H1 (cell line): ENCODE measurements around the gene LRBA. TPM values are rescaled to one million over a fixed set of nuclear protein-coding genes. Genes with fewer than 3 reads are reported as not detected.

Experiments
- CTCF ChIA-PET: fragments of 300-600 bp; sonication (Branson Sonifier 250); formaldehyde crosslinking; loops from one replicate; lab custom pipeline; 2021; ENCODE audit not compliant: partially characterized antibody; lab: Charles Lee
- POLR2A ChIA-PET: fragments of 300-600 bp; sonication (Branson Sonifier 250); formaldehyde crosslinking; loops from one replicate; lab custom pipeline; 2021; ENCODE audit warnings: inconsistent platforms; ENCODE audit not compliant: partially characterized antibody; lab: Charles Lee
- DNase-seq, 2 experiments: peaks; one replicate each; pipeline versions ENCODE4 v3.0.0 to v3.0.0-alpha.2; 2010 to 2022; ENCODE audit warnings: low spot score in 2 of 2, low read depth in 1 of 2, mixed read lengths in 1 of 2
- FAIRE-seq: peaks from 2 replicates; lab custom pipeline; 2011; peaks lifted over from hg19 to GRCh38; lab: Jason Lieb, UNC
- H2AFZ ChIP-seq: 2 replicates; pipeline ENCODE4 v1.8.1; 2012; ENCODE audit warnings: low read length, inconsistent platforms
- H2AK5ac ChIP-seq: 2 replicates; pipeline ENCODE4 v1.6.1; 2013; ENCODE audit warnings: low read depth, low read length
- H2BK120ac ChIP-seq: replicated peaks from 2 replicates; pipeline ENCODE3; 2013; ENCODE audit warnings: low read depth, low read length, inconsistent platforms
- H2BK12ac ChIP-seq: 2 replicates; pipeline ENCODE4 v1.6.1; 2013; ENCODE audit warnings: low read depth, low read length
- H2BK15ac ChIP-seq: 2 replicates; pipeline ENCODE4 v1.6.1; 2013; ENCODE audit warnings: low read length
- H2BK20ac ChIP-seq: 2 replicates; pipeline ENCODE4 v1.6.1; 2013; ENCODE audit warnings: low read length
- H2BK5ac ChIP-seq: 2 replicates; pipeline ENCODE4 v1.6.1; 2013; ENCODE audit warnings: low read depth, low read length
- H3K14ac ChIP-seq: 2 replicates; pipeline ENCODE4 v1.6.1; 2013; ENCODE audit warnings: inconsistent platforms; ENCODE audit not compliant: insufficient read length
- H3K18ac ChIP-seq: 2 replicates; pipeline ENCODE4 v1.6.1; 2013; ENCODE audit warnings: low read length; ENCODE audit errors: extremely low read depth
- H3K23ac ChIP-seq: 2 replicates; pipeline ENCODE4 v1.6.1; 2013; ENCODE audit warnings: inconsistent platforms; ENCODE audit not compliant: insufficient read length
- H3K23me2 ChIP-seq: 2 replicates; pipeline ENCODE4 v1.6.1; 2013; ENCODE audit warnings: low read depth, low read length
- H3K27ac ChIP-seq: 2 replicates; pipeline ENCODE4 v1.6.1; 2011; ENCODE audit warnings: low read depth, low read length, inconsistent platforms
- H3K27me3 ChIP-seq, 4 experiments: replicated peaks in 1 of 4; 1 replicate in 1 of 4; 2 replicates in 3 of 4; pipeline versions ENCODE4 v1.6.1 to v1.8.1; 2011 to 2013; ENCODE audit warnings: low read length in 3 of 4, mild to moderate bottlenecking in 3 of 4, inconsistent platforms in 2 of 4, mixed read lengths in 2 of 4, moderate library complexity in 1 of 4; ENCODE audit not compliant: control insufficient read depth in 3 of 4, insufficient read depth in 3 of 4; ENCODE audit errors: extremely low read depth in 1 of 4
- H3K36me3 ChIP-seq, 4 experiments: 2 replicates each; pipeline versions ENCODE4 v1.6.1 to v1.8.1; 2011 to 2013; ENCODE audit warnings: mild to moderate bottlenecking in 4 of 4, low read length in 3 of 4, moderate library complexity in 2 of 4, control low read depth in 1 of 4, inconsistent platforms in 1 of 4; ENCODE audit not compliant: insufficient read depth in 4 of 4, control insufficient read depth in 2 of 4
- H3K4ac ChIP-seq: replicated peaks from 2 replicates; pipeline ENCODE3; 2013; ENCODE audit warnings: low read length, low read depth, mixed read lengths, inconsistent platforms; ENCODE audit not compliant: insufficient read length
- H3K4me1 ChIP-seq, 4 experiments: replicated peaks in 1 of 4; 1 replicate in 1 of 4; 2 replicates in 3 of 4; pipeline versions ENCODE4 v1.6.1 to v1.8.1; 2011 to 2013; ENCODE audit warnings: low read length in 3 of 4, inconsistent platforms in 2 of 4, mixed read lengths in 1 of 4; ENCODE audit not compliant: insufficient read depth in 4 of 4, control insufficient read depth in 3 of 4
- H3K4me2 ChIP-seq, 2 experiments: 2 replicates each; pipeline versions ENCODE4 v1.6.1 to v1.8.1; 2011 to 2013; ENCODE audit warnings: low read depth in 2 of 2, low read length in 2 of 2, control low read depth in 1 of 2, inconsistent platforms in 1 of 2, mild to moderate bottlenecking in 1 of 2; ENCODE audit not compliant: insufficient read depth in 1 of 2
- H3K4me3 ChIP-seq, 4 experiments: fragments of 200-600, 300-600 bp in 1 of 4; sonication (generic), shearing (Covaris generic), sonication (Bioruptor Twin) in 1 of 4; 2 replicates each; pipeline versions ENCODE4 v1.5.1 to v1.8.1; 2011 to 2016; ENCODE audit warnings: low read length in 4 of 4, low read depth in 3 of 4, control low read depth in 2 of 4, inconsistent platforms in 2 of 4, mild to moderate bottlenecking in 2 of 4, mixed read lengths in 1 of 4, moderate library complexity in 1 of 4; ENCODE audit not compliant: insufficient read depth in 2 of 4; ENCODE audit errors: extremely low read depth in 1 of 4
- H3K56ac ChIP-seq: replicated peaks from 2 replicates; pipeline ENCODE3; 2013; ENCODE audit warnings: low read depth, mild to moderate bottlenecking, mixed read lengths, low read length, inconsistent platforms; ENCODE audit not compliant: insufficient read length
- H3K79me1 ChIP-seq: 2 replicates; pipeline ENCODE4 v1.6.1; 2013; ENCODE audit warnings: low read depth, low read length, control low read depth
- H3K79me2 ChIP-seq, 2 experiments: 2 replicates each; pipeline versions ENCODE4 v1.6.1 to v1.8.1; 2012 to 2013; ENCODE audit warnings: low read length in 2 of 2, mild to moderate bottlenecking in 2 of 2, inconsistent platforms in 1 of 2; ENCODE audit not compliant: insufficient read depth in 2 of 2, control insufficient read depth in 1 of 2
- H3K9ac ChIP-seq, 4 experiments: replicated peaks in 1 of 4; 1 replicate in 1 of 4; 2 replicates in 3 of 4; pipeline versions ENCODE4 v1.6.1 to v1.8.1; 2011 to 2013; ENCODE audit warnings: low read depth in 3 of 4, low read length in 3 of 4, control low read depth in 2 of 4, mild to moderate bottlenecking in 2 of 4, moderate library complexity in 2 of 4, inconsistent platforms in 1 of 4; ENCODE audit errors: extremely low read depth in 1 of 4
- H3K9me3 ChIP-seq, 2 experiments: 2 replicates each; pipeline versions ENCODE4 v1.6.1 to v1.8.1; 2012 to 2013; ENCODE audit warnings: mild to moderate bottlenecking in 2 of 2, moderate library complexity in 2 of 2, control low read depth in 1 of 2, inconsistent platforms in 1 of 2, low read depth in 1 of 2, low read length in 1 of 2, mixed read lengths in 1 of 2; ENCODE audit not compliant: insufficient read depth in 2 of 2
- H4K20me1 ChIP-seq, 2 experiments: replicated peaks in 1 of 2; 2 replicates each; pipeline versions ENCODE3 to v1.8.1; 2011 to 2013; ENCODE audit warnings: inconsistent platforms in 2 of 2, low read length in 2 of 2, mild to moderate bottlenecking in 1 of 2; ENCODE audit not compliant: insufficient read depth in 2 of 2, control insufficient read depth in 1 of 2
- H4K5ac ChIP-seq: 2 replicates; pipeline ENCODE4 v1.6.1; 2013; ENCODE audit warnings: low read length, low read depth, mixed read lengths, inconsistent platforms; ENCODE audit not compliant: insufficient read length
- H4K8ac ChIP-seq: 2 replicates; pipeline ENCODE4 v1.8.0; 2013; ENCODE audit warnings: mild to moderate bottlenecking, moderate library complexity, low read length, inconsistent platforms; ENCODE audit not compliant: insufficient read depth; ENCODE audit errors: extremely low read depth
- H4K91ac ChIP-seq: replicated peaks from 2 replicates; pipeline ENCODE3; 2013; ENCODE audit warnings: low read length, mixed read lengths, inconsistent platforms; ENCODE audit not compliant: insufficient read length
- CBX8 ChIP-seq: fragments of 300-800, 300-1000 bp; sonication (generic); IDR thresholded peaks from 2 replicates; pipeline ENCODE4 v1.7.1; 2016; ENCODE audit warnings: low read depth, low read length, borderline replicate concordance
- CHD2 ChIP-seq: IDR thresholded peaks from 2 replicates; pipeline ENCODE4 v1.6.1; 2012; ENCODE audit warnings: low read length, improper control_type of control experiment
- FOSL1 ChIP-seq: IDR thresholded peaks from 2 replicates; pipeline ENCODE4 v1.6.1; 2011; ENCODE audit warnings: mild to moderate bottlenecking, low read depth, low read length, moderate library complexity; ENCODE audit not compliant: insufficient read depth
- GABPA ChIP-seq: IDR thresholded peaks from 2 replicates; pipeline ENCODE4 v1.6.1; 2011; ENCODE audit warnings: mild to moderate bottlenecking, low read length, moderate library complexity, borderline replicate concordance; ENCODE audit not compliant: insufficient read depth
- JUN ChIP-seq: IDR thresholded peaks from 2 replicates; pipeline ENCODE4 v1.6.1; 2011; ENCODE audit warnings: low read depth, mild to moderate bottlenecking, improper control_type of control experiment, low read length
- KDM5A ChIP-seq: fragments of 200-600 bp; IDR thresholded peaks from 2 replicates; pipeline ENCODE4 v1.7.1; 2012; ENCODE audit warnings: mild to moderate bottlenecking, low read length, inconsistent platforms, mixed read lengths
- POLR2A ChIP-seq, 2 experiments: IDR thresholded peaks; 1 replicate in 1 of 2; 2 replicates in 1 of 2; pipeline ENCODE4 v1.6.1; 2011; ENCODE audit warnings: low read depth in 2 of 2, low read length in 2 of 2, mild to moderate bottlenecking in 2 of 2; ENCODE audit errors: control extremely low read depth in 1 of 2
- POU5F1 ChIP-seq: IDR thresholded peaks from 2 replicates; pipeline ENCODE4 v1.6.1; 2011; ENCODE audit warnings: low read depth, mild to moderate bottlenecking, low read length, moderate library complexity
- SIN3A ChIP-seq, 2 experiments: IDR thresholded peaks in 1 of 2; conservative IDR thresholded peaks in 1 of 2; 2 replicates each; pipeline ENCODE4 v1.6.1; 2011 to 2012; ENCODE audit warnings: low read length in 2 of 2, improper control_type of control experiment in 1 of 2, low read depth in 1 of 2, mild to moderate bottlenecking in 1 of 2
- SIRT6 ChIP-seq: IDR thresholded peaks from one replicate; pipeline ENCODE4 v1.7.1; 2012; ENCODE audit warnings: low read length, inconsistent platforms
- WGBS, 2 experiments: shearing (Covaris generic) in 1 of 2; methylation state at CpG; one replicate each; pipeline versions ENCODE4 v1.1.6 to v1.1.7; 2013 to 2015; ENCODE audit warnings: low lambda C conversion rate in 2 of 2, mixed read lengths in 2 of 2, inconsistent platforms in 1 of 2, low coverage in 1 of 2, missing lambda C conversion rate in 1 of 2; ENCODE audit not compliant: insufficient replicate concordance in 2 of 2, insufficient coverage in 1 of 2, insufficient read length in 1 of 2; ENCODE audit errors: extremely low coverage in 1 of 2, missing lambda C conversion rate in 1 of 2; 5-methylcytosine and 5-hydroxymethylcytosine counted together
- polyA plus RNA-seq, 7 experiments: library from polyadenylated mRNA; depleted of rRNA in 3 of 7; stranded (reverse) in 5 of 7; unstranded in 2 of 7; fragments of >200 nt in 5 of 7; fragments of 200-250 nt in 2 of 7; gene quantifications; 1 replicate in 5 of 7; 2 replicates in 1 of 7; 4 replicates in 1 of 7; pipeline versions ENCODE4 v1.2.1 to v1.2.3, GENCODE V29; 2011 to 2013; ENCODE audit warnings: missing spikeins in 2 of 7, mixed read lengths in 2 of 7
- total RNA-seq: library from RNA; stranded (reverse); fragmentation: NEBNext Ultra II Directional; extraction: Animal tissue kit (Norgen Biotek cat#: 25700); gene quantifications from 2 replicates; pipeline ENCODE4 v1.2.1, GENCODE V29; 2021
- TF ChIP-seq, protein P1 (sequence below): IDR thresholded peaks from 2 replicates; pipeline ENCODE4 v1.6.1; 2011; ENCODE audit warnings: low read length, improper control_type of control experiment
- TF ChIP-seq, protein P2 (sequence below): IDR thresholded peaks from 2 replicates; pipeline ENCODE4 v1.6.1; 2012; ENCODE audit warnings: low read length, inconsistent platforms

LRBA gene
- total and polyA plus RNA-seq, 2 of the 8 experiments (the other 6 are each of a cell fraction or from before 2014, with no cell fraction given): 54.6 to 83.2 TPM

GRCh38 chr4:150911326-150911725 lies 103.8 kb downstream of the LRBA start:
- no peak overlapping the region for H4K8ac ChIP-seq
- 95% methylated on average over 1 of the region's 1 CpG; no CpG with 5 or more reads in 1 of the 2 experiments for WGBS, 2 experiments
- FAIRE-seq: no peak

More at GRCh38 chr4:150911326-150911725, 103.8 kb downstream of the LRBA start:
- Histone ChIP-seq H2AK5ac (no peak overlapping the region), H3K23me2 (no peaks in the 10 kb centered on the region), H3K4ac (no peak overlapping the region), H3K56ac (no peak overlapping the region), H3K4me1 (no peaks in the 10 kb centered on the region), H2BK20ac (no peak overlapping the region), H3K79me2 (no peaks in the 10 kb centered on the region), H3K18ac (no peak overlapping the region), H2BK15ac (no peak overlapping the region), H4K20me1 (no peaks in the 10 kb centered on the region), H2AFZ (no peak overlapping the region), H3K27me3 (no peaks in the 10 kb centered on the region), H3K14ac (no peak overlapping the region), H3K4me2 (no peak overlapping the region), H3K23ac (no peak overlapping the region), H2BK120ac (no peak overlapping the region), H3K36me3 (peaks cover 0 to 36% (median 11%) of the 10 kb centered on the region in 4 experiments; a peak in 6 of 8 replicates), H3K79me1 (no peaks in the 10 kb centered on the region; the same call in 1 of the 2 replicates), H3K4me3 (no peak overlapping the region), H2BK12ac (no peak overlapping the region), H3K9me3 (no peaks in the 10 kb centered on the region), H4K5ac (no peak overlapping the region), H4K91ac (no peak overlapping the region), H3K9ac (no peak overlapping the region), H3K27ac (no peak overlapping the region), H2BK5ac (no peak overlapping the region)
- ChIA-PET POLR2A (no interaction called here), CTCF (no interaction called here)
- DNase-seq: no peak
- TF ChIP-seq KDM5A (no peak), CBX8 (no peak), GABPA (no peak), CHD2 (no peak), JUN (no peak), FOSL1 (no peak), POU5F1 (no peak), SIRT6 (no peak), POLR2A (IDR thresholded peaks at IDR 0.05; ENCODE audit: control extremely low read depth in 1 of 2, low read depth in 2 of 2, low read length in 2 of 2) (no peak), SIN3A (conservative IDR thresholded peaks at IDR 0.05 in 1 of 2, IDR thresholded peaks at IDR 0.05 in 1 of 2; ENCODE audit: low read depth in 1 of 2, low read length in 2 of 2) (no peak)
- TF ChIP-seq, protein P1, sequence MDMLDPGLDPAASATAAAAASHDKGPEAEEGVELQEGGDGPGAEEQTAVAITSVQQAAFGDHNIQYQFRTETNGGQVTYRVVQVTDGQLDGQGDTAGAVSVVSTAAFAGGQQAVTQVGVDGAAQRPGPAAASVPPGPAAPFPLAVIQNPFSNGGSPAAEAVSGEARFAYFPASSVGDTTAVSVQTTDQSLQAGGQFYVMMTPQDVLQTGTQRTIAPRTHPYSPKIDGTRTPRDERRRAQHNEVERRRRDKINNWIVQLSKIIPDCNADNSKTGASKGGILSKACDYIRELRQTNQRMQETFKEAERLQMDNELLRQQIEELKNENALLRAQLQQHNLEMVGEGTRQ: no peak
- TF ChIP-seq, protein P2, sequence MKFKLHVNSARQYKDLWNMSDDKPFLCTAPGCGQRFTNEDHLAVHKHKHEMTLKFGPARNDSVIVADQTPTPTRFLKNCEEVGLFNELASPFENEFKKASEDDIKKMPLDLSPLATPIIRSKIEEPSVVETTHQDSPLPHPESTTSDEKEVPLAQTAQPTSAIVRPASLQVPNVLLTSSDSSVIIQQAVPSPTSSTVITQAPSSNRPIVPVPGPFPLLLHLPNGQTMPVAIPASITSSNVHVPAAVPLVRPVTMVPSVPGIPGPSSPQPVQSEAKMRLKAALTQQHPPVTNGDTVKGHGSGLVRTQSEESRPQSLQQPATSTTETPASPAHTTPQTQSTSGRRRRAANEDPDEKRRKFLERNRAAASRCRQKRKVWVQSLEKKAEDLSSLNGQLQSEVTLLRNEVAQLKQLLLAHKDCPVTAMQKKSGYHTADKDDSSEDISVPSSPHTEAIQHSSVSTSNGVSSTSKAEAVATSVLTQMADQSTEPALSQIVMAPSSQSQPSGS: no peak
